PFSK-1 (cell line): ENCODE data around the gene CAMTA1.

Source experiments
- POLR2AphosphoS5 ChIP-seq: IDR thresholded peaks from 2 replicates; pipeline ENCODE4 v1.6.1; 2012; ENCODE audit warnings: low read depth, mild to moderate bottlenecking, control low read depth, low read length, moderate library complexity
- SIN3A ChIP-seq: IDR thresholded peaks from 2 replicates; pipeline ENCODE4 v1.6.1; 2012; ENCODE audit warnings: mild to moderate bottlenecking, low read length, moderate library complexity, borderline replicate concordance; ENCODE audit not compliant: insufficient read depth

DNA sequence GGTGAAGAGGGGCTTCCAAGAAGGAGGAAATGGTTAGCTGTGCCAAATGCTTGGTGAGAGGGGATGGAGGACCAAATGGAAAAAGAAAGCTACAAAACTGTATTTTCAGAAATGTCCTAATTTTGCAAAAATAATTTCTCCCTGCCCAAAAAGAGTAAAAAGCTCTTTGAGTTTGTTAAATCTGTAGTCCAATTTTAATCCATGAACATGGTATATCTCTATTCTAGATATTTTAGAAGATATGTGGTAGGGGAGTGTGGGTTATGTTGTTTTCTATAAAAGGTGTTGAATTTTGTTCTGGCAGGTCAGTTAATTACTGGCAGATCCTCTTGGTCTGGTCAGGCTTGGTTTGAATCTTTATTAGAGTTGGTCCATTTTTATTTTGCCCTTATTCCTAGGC lies 511.7 kb downstream of the CAMTA1 start:
- TF ChIP-seq POLR2AphosphoS5 (no peak), SIN3A (no peak)
